ENCODE data around the gene LARGE1.

Gene LARGE1

GRCh38 chr22:33909911-33910310 is 10.4 kb downstream of the LARGE1 start:
- no peak for DNase-seq

- no peak for DNase-seq
Observed at GRCh38 chr22:33909075-33909458, 11.2 kb downstream of the LARGE1 start.

GRCh38 chr22:33908171-33909074 is 11.9 kb downstream of the LARGE1 start:
- no peak for DNase-seq

GRCh38 chr22:33906954-33907353 is 13.3 kb downstream of the LARGE1 start:
- DNase-seq, result no peak

- DNase-seq, result no peak
Observed at GRCh38 chr22:33906475-33906874, 13.8 kb downstream of the LARGE1 start.

- no peak for DNase-seq
Observed at GRCh38 chr22:33903012-33903411, 17.3 kb downstream of the LARGE1 start.

GRCh38 chr22:33902073-33902472 is 18.2 kb downstream of the LARGE1 start:
- no peak for DNase-seq

GRCh38 chr22:33898121-33898520 is 22.2 kb downstream of the LARGE1 start:
- no peak for DNase-seq

GRCh38 chr22:33897448-33897835 is 22.8 kb downstream of the LARGE1 start:
- peak; percentile 8 for DNase-seq

GRCh38 chr22:33896575-33897447 is 23.5 kb downstream of the LARGE1 start:
- no peak for DNase-seq

GRCh38 chr22:33896154-33896553 is 24.1 kb downstream of the LARGE1 start:
- no peak for DNase-seq

- no peak for DNase-seq
Observed at GRCh38 chr22:33895444-33895843, 24.8 kb downstream of the LARGE1 start.

- DNase-seq, result peak; percentile 10
Observed at GRCh38 chr22:33894515-33894914, 25.8 kb downstream of the LARGE1 start.

- DNase-seq, result no peak
Observed at GRCh38 chr22:33894036-33894435, 26.2 kb downstream of the LARGE1 start.

GRCh38 chr22:33893512-33893911 is 26.8 kb downstream of the LARGE1 start:
- no peak for DNase-seq

- DNase-seq, result no peak
Observed at GRCh38 chr22:33891992-33892391, 28.3 kb downstream of the LARGE1 start.

- DNase-seq, result no peak
Observed at GRCh38 chr22:33891455-33891854, 28.8 kb downstream of the LARGE1 start.

GRCh38 chr22:33889748-33890147 is 30.5 kb downstream of the LARGE1 start:
- no peak for DNase-seq

GRCh38 chr22:33888821-33889220 is 31.5 kb downstream of the LARGE1 start:
- DNase-seq, result no peak

- no peak for DNase-seq
Observed at GRCh38 chr22:33887173-33887572, 33.1 kb downstream of the LARGE1 start.

- no peak for DNase-seq
Observed at GRCh38 chr22:33886696-33887095, 33.6 kb downstream of the LARGE1 start.

GRCh38 chr22:33884829-33885228 is 35.4 kb downstream of the LARGE1 start:
- no peak for DNase-seq

GRCh38 chr22:33883961-33884808 is 36.1 kb downstream of the LARGE1 start:
- no peak for DNase-seq
